ENCODE data around the gene FARP1.

FARP1 gene, protein sequence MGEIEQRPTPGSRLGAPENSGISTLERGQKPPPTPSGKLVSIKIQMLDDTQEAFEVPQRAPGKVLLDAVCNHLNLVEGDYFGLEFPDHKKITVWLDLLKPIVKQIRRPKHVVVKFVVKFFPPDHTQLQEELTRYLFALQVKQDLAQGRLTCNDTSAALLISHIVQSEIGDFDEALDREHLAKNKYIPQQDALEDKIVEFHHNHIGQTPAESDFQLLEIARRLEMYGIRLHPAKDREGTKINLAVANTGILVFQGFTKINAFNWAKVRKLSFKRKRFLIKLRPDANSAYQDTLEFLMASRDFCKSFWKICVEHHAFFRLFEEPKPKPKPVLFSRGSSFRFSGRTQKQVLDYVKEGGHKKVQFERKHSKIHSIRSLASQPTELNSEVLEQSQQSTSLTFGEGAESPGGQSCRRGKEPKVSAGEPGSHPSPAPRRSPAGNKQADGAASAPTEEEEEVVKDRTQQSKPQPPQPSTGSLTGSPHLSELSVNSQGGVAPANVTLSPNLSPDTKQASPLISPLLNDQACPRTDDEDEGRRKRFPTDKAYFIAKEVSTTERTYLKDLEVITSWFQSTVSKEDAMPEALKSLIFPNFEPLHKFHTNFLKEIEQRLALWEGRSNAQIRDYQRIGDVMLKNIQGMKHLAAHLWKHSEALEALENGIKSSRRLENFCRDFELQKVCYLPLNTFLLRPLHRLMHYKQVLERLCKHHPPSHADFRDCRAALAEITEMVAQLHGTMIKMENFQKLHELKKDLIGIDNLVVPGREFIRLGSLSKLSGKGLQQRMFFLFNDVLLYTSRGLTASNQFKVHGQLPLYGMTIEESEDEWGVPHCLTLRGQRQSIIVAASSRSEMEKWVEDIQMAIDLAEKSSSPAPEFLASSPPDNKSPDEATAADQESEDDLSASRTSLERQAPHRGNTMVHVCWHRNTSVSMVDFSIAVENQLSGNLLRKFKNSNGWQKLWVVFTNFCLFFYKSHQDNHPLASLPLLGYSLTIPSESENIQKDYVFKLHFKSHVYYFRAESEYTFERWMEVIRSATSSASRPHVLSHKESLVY

DNA sequence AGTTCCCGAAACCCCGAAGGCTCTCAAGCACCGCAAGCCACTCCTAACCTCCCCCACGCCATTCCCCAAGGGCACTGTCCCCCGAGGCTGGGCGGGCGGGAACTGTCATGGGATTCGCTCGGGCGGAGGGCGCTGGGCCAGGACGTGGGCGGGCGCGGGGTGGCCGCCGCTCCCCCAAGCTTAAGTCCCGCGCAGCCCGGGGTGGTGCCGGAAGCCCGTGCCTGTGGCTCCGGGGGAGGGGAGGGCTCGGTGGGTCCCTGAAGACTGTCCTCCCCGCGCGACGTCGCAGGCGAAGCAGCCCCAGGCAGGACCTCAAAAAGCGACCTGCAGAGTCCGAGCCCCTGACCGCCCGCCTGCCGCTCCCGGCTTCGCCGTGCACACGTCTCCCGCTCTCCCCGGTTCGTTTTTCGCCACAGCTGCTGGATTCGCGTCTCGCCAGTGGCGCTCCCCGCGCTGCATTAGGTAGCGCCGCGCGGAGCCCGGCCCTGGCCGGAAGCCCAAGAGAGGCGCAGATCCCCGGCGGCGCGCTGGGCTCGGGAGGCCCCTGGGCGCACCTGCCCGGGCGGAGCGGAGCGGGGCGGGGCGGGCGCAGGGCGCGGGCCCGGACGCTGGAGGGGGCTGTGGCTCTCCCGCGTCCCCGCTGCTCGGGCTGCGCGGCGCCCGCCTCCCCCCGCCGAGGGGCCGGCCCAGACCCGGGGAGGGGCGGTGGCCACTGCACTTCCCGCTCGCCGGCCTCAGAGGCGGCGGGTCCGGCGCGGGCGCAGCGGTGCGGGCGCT lies at the start of gene FARP1:
TSS of gene FARP1 (plus strand) at position 715 of the 777 bp plus-strand sequence. CDS start 70,149 bp downstream, outside the sequence.
- peak; percentile 45 for DNase-seq (ENCODE audit: low read depth)
- TF ChIP-seq CTCF (conservative IDR thresholded peaks at IDR 0.05; ENCODE audit: control insufficient read depth, insufficient read depth, low read depth, low read length), result no peak
- peak within 1 kb of the TSS; percentile 69 for H3K4me3 ChIP-seq (ENCODE audit: control insufficient read depth, low read depth, low read length)

- no peak overlapping the region for H3K4me3 ChIP-seq (ENCODE audit: control insufficient read depth, low read depth, low read length)
- no peak for DNase-seq (ENCODE audit: low read depth)
- no peak for TF ChIP-seq CTCF (conservative IDR thresholded peaks at IDR 0.05; ENCODE audit: control insufficient read depth, insufficient read depth, low read depth, low read length)
Observed at GRCh38 chr13:98094678-98095266, 48.1 kb upstream of the FARP1 start.

- DNase-seq (ENCODE audit: low read depth), result no peak
- H3K4me3 ChIP-seq (ENCODE audit: control insufficient read depth, low read depth, low read length), result no peak overlapping the region
- TF ChIP-seq CTCF (conservative IDR thresholded peaks at IDR 0.05; ENCODE audit: control insufficient read depth, insufficient read depth, low read depth, low read length), result no peak
Observed at GRCh38 chr13:98096059-98096458, 46.8 kb upstream of the FARP1 start.

DNA sequence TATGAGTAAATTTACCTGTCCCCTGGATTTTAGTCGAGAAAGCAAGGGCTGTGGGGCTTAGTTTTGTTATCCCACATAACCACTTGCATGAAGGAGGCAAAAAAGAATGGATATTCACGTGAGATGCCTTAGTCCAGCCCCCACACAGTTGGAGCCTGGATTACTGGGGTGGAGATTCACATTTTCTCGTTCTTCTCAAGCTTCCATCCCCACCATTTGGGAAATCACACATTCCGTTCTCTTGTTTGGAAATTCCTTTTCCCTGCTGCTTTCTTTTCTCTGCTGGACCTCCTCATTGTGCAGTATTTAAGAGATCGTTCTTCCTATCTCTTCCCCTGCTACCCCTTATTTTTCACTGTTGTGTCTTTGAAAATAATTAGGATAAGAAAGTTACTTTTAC lies 45.1 kb upstream of the FARP1 start:
- TF ChIP-seq CTCF (conservative IDR thresholded peaks at IDR 0.05; ENCODE audit: control insufficient read depth, insufficient read depth, low read depth, low read length), result no peak
- no peak for DNase-seq (ENCODE audit: low read depth)
- H3K4me3 ChIP-seq (ENCODE audit: control insufficient read depth, low read depth, low read length), result no peak overlapping the region

- no peak overlapping the region for H3K4me3 ChIP-seq (ENCODE audit: control insufficient read depth, low read depth, low read length)
- peak; percentile 52 for DNase-seq (ENCODE audit: low read depth)
- TF ChIP-seq CTCF (conservative IDR thresholded peaks at IDR 0.05; ENCODE audit: control insufficient read depth, insufficient read depth, low read depth, low read length), result no peak
Observed at GRCh38 chr13:98098516-98098915, 44.4 kb upstream of the FARP1 start.

DNA sequence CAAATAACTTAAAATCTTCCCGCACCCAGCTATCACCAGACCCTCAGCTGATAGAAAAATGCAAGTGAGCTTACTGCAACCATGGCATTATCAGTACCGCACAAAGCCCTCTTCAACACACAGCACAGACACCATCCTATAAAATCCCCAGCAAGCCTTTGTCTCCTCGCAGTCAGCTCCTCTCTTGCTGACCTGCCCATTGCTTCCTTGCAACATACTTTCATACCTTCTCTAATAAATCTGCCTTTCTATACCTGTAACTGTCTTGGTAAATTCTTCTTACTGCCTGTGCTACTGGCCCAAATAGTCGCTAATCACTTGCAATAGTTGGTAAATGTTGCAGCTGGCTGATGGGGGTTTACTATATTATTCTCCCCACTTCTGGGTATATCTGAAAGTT lies 43.3 kb upstream of the FARP1 start:
- no peak for TF ChIP-seq CTCF (conservative IDR thresholded peaks at IDR 0.05; ENCODE audit: control insufficient read depth, insufficient read depth, low read depth, low read length)
- no peak for DNase-seq (ENCODE audit: low read depth)
- no peak overlapping the region for H3K4me3 ChIP-seq (ENCODE audit: control insufficient read depth, low read depth, low read length)
